RPMI7951 (cell line): ENCODE measurements around the gene HSD17B8. TPM values are rescaled to one million over a fixed set of nuclear protein-coding genes. Genes with fewer than 3 reads are reported as not detected.

Experiments used
- DNase-seq: peaks from one replicate; pipeline ENCODE4 v3.0.0-alpha.2; 2012; ENCODE audit warnings: low read depth
- total RNA-seq: library from RNA; depleted of rRNA; stranded (reverse); fragments of >200 nt; shearing (Covaris generic); gene quantifications from 2 replicates; pipeline ENCODE4 v1.2.3, GENCODE V29; 2014

HSD17B8 gene
- total RNA-seq, 1 experiment from 2014 or later, result 3.4 TPM

DNA sequence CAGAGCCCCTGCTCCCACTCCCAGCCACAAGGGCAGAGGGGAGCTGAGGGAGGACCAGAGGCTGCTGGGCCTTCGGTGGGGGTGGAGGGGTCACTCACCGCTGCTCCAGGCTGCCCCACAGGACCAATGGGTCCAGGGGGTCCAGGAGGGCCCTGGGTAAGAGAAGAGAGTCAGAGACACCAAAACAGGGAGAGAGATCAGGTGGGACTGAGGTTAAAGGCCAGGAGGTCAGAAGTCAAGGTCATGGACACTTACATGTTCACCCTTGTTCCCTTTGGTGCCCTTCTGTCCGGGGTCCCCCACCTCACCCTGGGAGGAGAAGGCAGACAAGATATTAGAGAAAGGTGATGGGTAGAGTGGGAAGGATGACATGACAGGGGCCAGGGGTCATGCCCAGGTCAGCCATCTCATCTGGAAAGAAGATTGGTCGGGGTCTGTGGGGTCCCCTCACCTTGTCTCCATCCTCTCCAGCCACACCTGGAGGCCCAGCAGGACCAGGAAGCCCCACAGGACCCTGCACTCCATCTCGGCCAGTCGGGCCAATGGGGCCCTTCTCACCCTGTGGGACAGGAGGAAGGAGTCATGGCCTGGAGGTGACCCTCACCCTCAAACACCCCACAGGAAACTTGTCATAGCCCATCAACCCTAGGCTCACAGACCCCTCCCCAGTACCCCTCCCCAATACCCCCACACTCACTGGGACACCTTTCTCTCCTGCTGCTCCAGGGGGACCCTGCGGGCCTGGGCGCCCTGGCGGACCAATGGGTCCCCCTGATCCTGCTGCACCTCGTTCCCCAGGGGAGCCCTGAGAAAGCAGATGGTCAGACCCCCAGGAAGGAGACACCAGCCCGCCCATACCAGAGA lies 33.2 kb upstream of the HSD17B8 start:
- no peak for DNase-seq

DNA sequence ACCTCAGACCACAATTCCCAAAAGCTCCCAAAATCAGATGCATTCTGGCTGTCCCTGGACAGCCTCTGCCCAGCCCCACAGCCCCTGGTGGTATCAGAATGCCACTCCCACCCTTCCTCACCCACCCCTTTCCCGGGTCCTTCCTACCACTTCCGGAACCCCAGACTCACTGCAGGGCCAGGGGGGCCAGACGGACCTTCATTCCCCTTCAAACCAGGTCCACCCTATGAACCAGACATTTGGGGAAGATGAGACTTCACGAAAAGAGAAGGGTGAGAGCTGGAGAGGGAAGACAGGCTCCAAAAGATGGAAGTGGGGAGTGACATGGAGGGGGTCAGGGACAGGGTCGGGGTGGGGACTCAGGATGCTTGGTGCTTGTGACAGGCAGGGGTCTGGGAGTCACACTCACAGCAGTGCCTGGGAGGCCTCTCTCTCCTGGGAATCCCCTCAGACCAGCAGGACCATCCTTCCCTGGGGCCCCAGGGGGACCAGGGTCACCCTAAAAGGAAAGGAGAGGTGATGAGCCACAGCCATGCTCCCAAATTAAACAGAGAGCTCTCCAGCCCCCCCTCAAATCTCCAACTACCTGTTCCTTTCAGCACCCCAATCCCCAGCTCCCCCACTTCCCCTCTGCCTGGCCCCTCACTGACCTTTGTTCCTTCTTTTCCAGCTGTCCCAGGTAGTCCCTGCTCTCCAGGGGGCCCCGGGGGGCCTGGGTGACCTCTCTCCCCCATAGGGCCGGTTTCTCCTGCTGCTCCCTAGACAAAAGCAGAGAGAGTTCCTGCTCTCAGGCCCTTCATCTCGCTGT lies 32.4 kb upstream of the HSD17B8 start:
- DNase-seq, result no peak

DNA sequence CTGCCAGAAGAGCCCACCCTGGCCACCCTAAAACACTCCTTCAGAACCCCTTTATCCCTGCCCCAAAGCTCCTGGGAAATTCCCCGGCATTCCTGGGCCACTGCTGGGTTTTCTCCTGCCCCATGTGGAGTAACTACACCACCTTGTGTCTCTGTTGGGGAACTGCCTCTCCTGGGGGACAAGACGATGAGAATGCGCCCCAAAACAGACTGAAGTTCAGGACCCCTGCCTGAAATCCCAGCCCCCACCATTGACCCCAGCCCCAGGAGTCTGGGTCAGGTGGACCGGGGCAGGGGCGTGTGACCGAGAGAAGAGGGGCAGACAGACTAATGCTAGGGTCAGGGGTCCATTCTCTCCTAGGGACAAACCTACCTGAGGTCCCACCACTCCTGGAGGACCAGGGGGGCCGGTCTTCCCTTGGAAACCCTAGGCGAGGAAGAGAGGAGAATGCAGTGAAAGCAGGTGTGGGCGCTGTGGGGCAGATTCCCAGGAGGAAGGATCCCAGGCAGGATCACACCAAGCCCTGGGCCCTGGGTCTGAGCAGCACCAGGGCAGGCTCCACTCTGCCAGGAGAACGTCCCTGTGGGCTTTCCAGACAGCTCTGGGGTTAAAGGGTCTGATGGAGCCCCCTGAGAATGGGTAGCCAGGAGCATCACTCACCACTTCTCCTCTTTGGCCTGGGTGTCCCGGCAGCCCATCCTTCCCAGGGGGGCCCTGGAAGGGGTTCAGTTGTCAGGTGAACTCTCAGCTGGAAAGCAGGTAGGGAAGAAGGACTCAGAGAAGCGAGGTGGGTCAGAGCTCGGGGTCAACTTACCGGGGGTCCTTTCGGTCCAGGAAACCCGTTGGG lies 31.5 kb upstream of the HSD17B8 start:
- DNase-seq, result peak; percentile 32

DNA sequence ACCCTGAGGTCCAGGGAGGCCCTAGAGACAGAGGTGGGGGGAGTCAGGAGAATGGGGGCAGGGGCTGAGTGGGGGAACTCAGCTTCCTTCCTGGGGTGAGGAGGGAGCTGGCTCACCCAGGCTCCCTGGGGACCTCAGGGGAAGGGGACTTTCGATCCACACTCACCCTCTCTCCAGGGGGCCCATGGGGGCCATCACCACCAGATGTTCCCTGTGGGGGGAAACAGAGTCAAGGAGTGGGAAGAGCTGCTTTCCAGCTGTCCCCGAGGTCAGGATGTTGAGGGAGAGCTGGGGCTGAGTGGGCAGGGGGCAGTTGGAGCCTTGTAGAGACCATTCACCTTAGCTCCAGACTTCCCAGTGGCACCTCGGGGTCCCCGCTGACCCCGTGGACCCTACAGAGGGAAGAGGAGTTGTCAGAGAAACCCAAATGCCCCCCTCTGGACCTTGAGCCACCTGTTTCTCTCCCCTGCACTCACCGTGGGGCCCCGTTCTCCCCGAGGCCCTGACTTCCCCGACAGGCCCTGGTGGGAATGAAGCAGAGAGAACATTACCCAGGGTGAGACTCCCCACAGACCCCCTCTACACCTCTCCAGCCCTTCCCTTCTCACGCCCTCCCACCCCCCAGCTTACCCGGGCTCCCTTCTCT lies 30.8 kb upstream of the HSD17B8 start:
- DNase-seq, result no peak

DNA sequence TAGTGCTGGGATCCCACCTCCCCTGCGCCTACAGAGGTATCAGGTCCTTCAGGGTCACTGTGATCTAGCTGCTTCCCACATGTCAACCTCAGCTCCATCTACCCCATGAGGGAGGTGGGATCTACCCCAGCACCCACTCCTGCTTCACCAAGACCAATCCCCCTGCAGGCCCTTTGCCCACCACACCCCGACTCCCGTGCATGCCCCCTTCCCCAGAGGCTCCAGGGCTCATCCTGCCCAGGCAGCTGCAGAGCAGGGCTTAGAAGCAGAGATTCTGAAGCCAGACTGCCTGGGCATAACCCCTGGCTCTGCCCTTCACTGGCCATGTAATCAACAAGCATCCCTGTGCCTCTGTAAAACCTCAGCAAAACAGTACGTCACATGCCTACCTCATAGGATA lies 29.7 kb upstream of the HSD17B8 start:
- DNase-seq, result no peak

DNA sequence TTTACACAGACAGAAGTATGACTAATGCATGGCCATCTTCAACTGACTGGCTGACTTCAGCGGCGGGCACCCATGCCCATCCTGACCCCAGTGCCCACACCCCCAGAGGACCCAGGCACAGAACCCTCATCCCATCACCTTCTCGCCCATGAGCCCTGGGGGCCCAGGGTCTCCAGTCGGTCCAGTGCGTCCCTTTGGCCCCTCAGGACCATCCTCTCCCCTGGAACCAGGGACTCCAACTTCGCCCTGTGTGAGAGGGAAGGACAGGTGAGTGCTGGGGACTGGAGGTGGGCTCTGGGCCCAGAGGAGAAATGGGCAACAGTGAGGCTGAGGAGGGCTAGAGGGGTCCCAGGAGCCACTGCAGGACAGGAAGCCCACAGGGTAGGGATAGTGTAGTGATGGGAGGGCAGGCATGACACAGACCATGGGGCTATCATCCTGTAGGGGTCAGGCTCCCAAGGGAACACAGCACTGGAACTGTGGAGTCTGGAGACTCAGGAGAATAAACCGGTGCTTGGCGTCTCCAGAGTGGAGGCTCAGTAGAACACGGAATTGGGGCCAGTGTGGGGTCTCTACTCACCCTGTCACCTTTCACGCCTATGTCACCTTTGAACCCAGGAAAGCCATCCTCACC lies 28.9 kb upstream of the HSD17B8 start:
- no peak for DNase-seq

DNA sequence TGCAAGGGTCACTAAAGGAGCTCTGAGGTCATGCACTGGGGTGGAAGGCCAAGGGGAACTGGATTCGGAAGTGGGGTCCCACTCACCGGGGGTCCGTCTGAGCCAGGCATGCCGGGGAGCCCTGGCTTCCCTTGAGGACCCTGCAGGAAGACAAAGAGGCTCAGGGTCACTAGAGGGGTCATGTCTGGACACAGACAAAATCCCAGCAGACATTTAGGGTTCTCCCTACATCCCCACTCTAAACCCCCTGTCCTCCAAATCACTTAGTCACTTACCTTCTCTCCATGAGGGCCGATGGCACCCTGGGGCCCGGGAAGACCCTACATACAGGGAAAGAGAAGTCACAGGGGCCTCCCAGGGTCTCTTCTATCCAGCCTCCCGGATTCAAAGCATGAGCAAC lies 27.5 kb upstream of the HSD17B8 start:
- DNase-seq, result no peak

DNA sequence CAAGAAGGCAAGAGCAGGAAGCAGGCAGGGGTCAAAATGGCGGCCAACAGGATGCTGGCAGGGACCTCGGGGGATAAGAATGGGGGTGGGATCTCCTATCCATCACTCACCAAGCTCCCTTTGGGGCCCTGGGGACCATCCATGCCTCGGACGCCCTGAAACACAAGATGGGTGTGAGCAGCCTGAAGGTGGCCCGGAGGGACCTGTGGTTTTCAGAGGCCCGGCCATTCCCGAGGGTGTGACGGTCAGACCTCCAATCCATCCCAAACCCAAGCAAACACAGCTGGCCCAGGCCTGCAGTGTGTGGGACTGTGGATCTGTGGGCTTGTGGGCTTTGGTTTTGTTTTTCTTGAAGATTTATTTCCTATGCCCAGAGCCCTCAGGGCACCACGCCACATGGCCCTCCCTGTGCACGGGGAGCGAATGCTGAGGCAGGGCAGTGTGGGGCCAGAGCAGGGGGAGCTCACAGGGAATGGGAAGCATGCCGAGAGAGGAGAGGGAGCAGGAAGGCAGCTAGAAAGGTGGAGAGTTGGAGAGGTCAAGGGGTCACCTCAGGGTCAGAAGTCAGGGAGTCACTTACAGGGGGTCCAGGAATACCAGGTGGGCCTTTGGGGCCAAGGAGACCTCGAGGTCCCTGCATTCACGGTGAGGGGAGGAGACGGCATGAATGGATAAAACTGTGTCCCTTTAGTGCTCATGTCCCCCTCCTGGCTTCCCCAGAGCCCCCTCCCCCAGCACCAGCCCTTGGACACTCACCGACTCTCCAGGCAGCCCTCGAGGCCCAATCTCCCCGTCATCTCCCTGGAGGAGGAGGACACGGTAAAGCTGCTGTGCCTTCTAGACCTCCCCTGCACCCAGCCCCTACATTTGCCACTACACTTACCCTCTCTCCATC lies 26.7 kb upstream of the HSD17B8 start:
- DNase-seq, result peak; percentile 88

DNA sequence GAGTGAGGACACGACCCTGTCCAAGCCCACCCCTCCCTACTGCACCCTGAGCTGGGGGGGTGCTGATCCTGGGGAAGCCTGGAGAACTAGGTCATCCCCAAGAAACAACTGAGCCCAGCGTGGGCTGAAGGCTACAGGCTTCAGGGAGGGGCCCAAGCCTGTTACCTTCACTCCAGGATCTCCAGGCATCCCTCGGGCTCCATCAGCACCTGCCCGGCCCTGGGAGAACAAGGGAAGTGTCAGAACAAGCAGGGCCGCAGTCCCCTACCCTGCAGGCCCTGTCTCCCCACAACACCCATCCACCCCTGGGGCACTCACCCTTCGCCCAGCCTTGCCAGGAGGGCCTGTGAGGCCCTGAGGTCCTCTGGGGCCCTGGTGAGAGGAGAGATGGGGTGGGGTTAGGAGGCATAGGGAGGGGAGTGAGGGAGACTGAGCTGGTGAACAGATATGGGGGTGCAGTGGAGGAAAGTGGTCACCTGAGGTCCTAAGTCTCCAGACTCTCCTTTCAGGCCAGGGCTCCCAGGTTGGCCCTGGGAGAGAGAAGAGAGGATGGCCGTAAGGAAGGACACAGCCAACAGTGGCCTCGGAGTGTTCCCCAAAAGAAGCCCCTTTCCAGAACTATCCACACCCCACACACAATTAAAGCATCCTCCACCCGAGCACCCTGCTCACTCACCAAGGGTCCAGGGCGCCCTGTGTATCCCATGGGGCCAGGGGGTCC lies 25.5 kb upstream of the HSD17B8 start:
- DNase-seq, result no peak

DNA sequence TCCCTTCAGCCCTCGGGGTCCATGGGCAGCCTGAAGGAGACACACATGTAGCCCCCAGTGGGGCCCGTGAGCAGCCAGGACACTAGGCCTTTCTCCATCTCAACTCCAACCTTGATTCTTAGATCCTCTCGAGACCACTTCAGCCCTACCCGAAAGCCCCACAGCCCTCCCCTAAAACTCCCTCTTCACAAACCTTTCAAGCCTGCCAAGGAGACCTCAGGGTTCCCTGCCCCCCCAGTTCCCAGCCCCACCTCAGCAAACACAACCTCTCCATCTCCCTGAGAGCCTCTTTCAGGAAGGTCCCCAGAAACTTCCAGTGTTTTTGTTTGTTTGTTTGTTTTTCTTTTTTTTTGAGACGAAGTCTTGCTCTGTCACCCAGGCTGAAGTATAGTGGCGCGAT lies 23.3 kb upstream of the HSD17B8 start:
- no peak for DNase-seq

DNA sequence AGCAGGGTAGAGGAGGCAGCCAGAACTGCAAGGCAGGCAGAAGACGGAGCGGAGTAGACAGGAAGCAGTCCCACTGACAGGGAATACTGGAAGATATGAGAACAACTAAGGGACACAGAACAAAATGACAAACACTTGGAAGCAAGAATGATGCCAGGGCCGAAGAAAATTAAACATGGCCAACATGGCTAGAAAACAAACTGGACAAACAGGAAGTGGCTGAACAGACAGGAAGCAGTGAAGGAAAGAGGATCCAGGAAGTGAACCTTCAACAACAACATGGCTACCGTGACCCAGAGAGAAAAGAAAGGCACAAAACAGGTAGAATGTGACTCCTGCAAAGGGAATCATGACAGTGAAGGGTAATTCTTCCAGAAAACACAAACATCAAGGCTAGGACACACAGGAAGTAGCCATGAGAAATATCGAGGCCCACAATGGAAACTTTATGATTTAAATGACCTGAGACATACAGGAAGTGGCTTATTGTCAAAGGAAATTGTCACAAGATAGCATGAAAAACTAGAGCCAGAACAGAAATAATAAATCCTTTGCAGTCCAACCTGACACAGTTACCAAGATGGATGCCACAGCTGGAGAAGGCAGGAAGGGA lies 21.3 kb upstream of the HSD17B8 start:
- no peak for DNase-seq

DNA sequence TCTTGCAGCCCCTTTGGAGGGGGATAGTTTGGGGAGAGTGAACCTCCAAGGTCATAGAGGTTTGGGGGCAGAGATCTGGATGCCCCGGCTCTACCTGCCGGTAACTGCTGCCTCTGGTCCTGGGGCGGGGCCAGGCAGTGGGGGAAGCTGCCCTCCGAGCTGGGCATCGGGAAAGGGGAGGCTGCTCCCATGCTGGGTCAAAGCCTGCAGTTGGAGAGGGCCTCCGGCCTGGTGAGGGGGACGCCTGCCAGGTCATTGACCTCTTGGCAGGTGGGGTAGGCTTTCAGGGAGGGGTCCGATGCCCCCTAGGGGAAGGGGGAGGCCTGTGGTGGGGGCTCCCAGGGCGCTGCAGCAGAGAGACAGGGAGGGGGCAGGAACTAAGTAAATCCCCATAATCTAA lies 19.3 kb upstream of the HSD17B8 start:
- DNase-seq, result no peak

DNA sequence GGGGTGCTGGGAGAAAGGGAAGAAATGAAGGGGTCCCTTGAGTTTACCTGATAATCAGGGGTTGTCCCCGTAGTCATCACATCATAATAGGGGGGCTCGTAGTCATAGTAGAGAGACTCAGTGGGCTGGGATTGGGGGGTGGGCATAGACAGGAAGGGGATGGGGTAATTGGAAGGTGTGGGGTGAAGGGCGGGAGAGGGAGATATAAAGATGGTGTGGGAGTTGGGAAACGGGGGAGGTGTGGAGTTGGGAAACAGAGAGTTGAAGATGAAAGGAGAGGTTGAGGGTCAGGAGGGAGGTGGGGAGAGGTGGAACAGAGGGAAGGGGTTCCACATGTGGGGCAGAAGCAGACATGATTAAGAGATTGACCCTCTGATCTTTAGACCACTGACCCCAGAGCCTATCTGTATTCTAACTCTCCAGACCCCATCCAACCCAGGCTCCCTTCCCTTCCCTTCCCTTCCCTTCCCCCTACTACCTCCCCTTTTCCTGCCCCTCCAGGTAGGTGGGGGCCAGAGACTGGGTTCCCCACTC lies 18.7 kb upstream of the HSD17B8 start:
- no peak for DNase-seq

DNA sequence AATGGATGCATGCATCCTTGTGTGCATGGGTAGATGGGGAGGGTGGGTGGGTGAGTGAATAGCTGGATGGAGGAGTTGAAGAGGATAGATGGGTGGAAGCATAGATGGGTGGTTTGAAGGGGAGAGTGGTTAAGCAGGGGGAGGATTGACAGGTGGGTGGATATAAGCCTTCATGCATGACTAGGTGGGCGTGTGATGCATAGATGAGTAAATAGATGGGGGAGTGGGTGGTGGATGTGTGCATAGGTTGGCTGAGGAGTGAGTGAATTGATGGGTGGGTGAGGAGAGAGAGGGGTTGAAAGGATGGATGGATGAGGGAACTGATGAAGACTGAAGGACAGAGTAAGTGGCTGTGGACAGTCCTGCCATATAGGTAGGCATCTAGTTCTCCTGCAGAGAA lies 16.6 kb upstream of the HSD17B8 start:
- no peak for DNase-seq

DNA sequence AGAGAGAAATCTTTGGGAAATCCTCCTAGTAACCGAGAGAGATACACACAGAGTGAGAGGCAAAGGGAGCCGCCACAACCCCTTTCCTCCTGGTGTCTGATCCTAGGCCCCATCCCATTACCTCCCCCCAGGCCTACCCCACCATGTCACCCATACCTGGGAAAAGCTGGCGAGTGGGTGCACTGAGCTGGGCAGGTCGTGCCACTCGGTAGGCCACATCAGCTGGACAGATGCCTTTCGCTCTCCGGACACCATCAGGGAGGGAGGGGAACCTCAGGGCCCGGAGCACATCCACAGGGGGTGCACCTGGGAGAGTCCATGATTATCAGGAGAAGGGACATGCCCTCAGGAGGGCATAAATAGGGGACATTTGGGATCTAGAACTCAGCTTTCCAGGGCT lies 15.3 kb upstream of the HSD17B8 start:
- no peak for DNase-seq

DNA sequence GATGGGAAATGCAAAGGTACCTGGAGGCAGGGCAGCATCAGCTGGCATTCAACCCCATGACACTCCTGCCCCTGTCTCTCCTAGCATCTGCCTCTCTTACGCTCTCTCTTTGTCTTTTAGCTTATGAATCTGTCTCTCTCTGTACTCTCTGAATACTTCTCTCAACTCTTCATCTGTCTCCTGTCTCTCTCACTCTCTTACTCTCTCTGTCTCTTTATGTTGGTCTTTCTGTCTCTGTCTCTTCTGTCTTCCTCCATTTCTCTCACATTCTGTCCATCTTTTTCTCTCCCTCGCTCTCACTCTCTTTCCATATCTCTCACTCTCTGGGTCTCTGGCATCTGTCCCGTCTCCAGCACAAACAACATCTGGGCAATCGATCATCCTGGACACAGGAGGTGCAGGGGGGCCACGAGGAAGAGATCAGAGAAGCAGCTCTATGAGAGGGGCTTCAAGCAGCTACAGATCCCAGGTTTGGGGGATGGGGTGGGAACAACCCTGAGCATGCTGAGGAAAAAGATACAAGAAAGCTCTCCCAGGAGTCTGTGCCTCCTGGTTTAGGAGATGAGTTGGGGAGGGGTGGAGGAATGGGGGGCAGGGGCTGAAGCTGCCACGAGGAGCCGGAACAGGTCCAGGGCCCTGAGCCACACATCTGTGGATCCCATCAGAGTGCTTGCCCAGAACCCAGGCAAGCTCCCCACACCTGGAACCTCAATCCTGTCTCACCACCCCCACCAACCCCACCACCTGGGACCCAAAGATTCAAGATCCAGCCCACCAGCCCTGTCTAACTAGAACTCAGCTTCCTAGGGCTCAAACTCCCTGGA lies 14.6 kb upstream of the HSD17B8 start:
- DNase-seq, result no peak

DNA sequence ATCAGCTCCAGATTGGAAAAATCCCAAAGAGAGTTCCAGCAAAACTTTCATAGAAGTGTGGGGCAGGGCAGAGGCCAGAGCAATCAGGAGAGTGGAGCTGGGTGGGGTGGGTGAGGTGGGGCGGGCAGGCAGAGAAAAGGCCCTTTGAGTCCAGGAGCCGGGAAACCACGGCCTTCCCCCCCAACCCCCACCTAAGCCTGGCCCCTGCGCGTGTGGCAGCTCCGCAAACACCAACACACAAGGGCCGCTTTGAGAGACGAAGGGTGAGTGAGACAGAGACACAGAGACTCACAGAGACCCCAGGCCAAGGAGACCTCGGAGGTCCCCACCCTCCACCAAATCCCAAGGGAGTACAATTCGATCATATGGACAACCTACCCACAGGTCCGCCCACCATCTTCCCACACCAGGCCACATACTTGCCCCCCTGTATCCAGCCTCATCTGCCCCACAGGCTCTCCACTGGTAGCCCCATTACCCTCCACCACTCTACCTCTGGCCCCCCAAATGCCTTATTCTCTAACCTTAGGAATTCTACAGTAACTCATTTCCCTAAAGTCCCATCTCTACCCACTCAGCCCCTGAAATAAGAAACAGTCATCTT lies 13.8 kb upstream of the HSD17B8 start:
- no peak for DNase-seq
